PC-3 (cell line): ENCODE results near the gene ADCY10. TPM values are rescaled to one million over a fixed set of nuclear protein-coding genes. Genes with fewer than 3 reads are reported as not detected.

ENCODE experiments used
- ATAC-seq: fragments of 200-7000 bp; cut with Tn5 transposase; 2 replicates; pipeline ENCODE4 v1.9.1; 2020; ENCODE audit warnings: mild to moderate bottlenecking, moderate library complexity
- BruUV-seq: library from RNA; stranded (reverse); fragments of 400-500 nt; replicated peaks from 2 replicates; lab custom pipeline; 2021; lab: Mats Ljungman, UMichigan
- CTCF ChIA-PET: fragments of 300-600 bp; sonication (Branson Sonifier 250); formaldehyde crosslinking; loops from one replicate; lab custom pipeline; 2022; ENCODE audit warnings: antibody characterized with exemption; lab: Charles Lee
- POLR2A ChIA-PET: fragments of 300-600 bp; sonication (Branson Sonifier 250); formaldehyde crosslinking; loops from one replicate; lab custom pipeline; 2022; ENCODE audit warnings: antibody characterized with exemption; ENCODE audit not compliant: unreplicated experiment; lab: Charles Lee
- DNase-seq: peaks from one replicate; pipeline ENCODE4 v3.0.0-alpha.2; 2015
- H2AFZ ChIP-seq: fragments of 300-600 bp; sonication (generic); 2 replicates; pipeline ENCODE4 v1.6.0; 2016; ENCODE audit warnings: antibody characterized with exemption, low read length
- H3F3A ChIP-seq: fragments of 300-600 bp; sonication (generic); one replicate; pipeline ENCODE4 v1.6.0; 2017; ENCODE audit warnings: antibody characterized with exemption, low read length, control low read depth, mild to moderate bottlenecking; ENCODE audit not compliant: unreplicated experiment
- H3K27ac ChIP-seq: fragments of 300-600 bp; sonication (generic); 2 replicates; pipeline ENCODE4 v1.5.1; 2016; ENCODE audit warnings: mild to moderate bottlenecking, low read length
- H3K27me3 ChIP-seq: fragments of 300-600 bp; sonication (generic); 2 replicates; pipeline ENCODE4 v1.6.1; 2016; ENCODE audit warnings: low read length, mixed read lengths
- H3K36me3 ChIP-seq: fragments of 300-600 bp; sonication (generic); 2 replicates; pipeline ENCODE4 v1.6.1; 2016; ENCODE audit warnings: low read depth, mixed run types, low read length, mixed read lengths
- H3K4me1 ChIP-seq: fragments of 300-600 bp; sonication (generic); 2 replicates; pipeline ENCODE4 v1.5.1; 2016; ENCODE audit warnings: low read length; ENCODE audit not compliant: insufficient read depth
- H3K4me2 ChIP-seq: fragments of 300-600 bp; sonication (generic); 2 replicates; pipeline ENCODE4 v1.6.0; 2016; ENCODE audit warnings: low read length
- H3K4me3 ChIP-seq: fragments of 300-600 bp; sonication (generic); 2 replicates; pipeline ENCODE4 v1.5.1; 2016; ENCODE audit warnings: mild to moderate bottlenecking, low read length, mixed read lengths
- H3K79me2 ChIP-seq: fragments of 300-600 bp; sonication (generic); 2 replicates; pipeline ENCODE4 v1.6.1; 2017; ENCODE audit warnings: low read length, mixed read lengths
- H3K9ac ChIP-seq: fragments of 300-600 bp; sonication (generic); 2 replicates; pipeline ENCODE4 v1.6.0; 2016; ENCODE audit warnings: mild to moderate bottlenecking, low read length
- H3K9me2 ChIP-seq: fragments of 300-600 bp; sonication (generic); replicated peaks from 2 replicates; pipeline ENCODE4 v1.6.1; 2016; ENCODE audit warnings: mixed run types, low read length, mixed read lengths
- H3K9me3 ChIP-seq: fragments of 300-600 bp; sonication (generic); 2 replicates; pipeline ENCODE4 v1.6.1; 2016; ENCODE audit warnings: low read length, mixed read lengths
- H4K20me1 ChIP-seq: fragments of 300-600 bp; sonication (generic); 2 replicates; pipeline ENCODE4 v1.6.1; 2016; ENCODE audit warnings: low read length, mixed read lengths
- EZH2 ChIP-seq: fragments of 300-600 bp; sonication (generic); IDR thresholded peaks from one replicate; pipeline ENCODE4 v1.6.1; 2017; ENCODE audit warnings: antibody characterized with exemption, mild to moderate bottlenecking, low read length; ENCODE audit not compliant: unreplicated experiment
- EZH2phosphoT487 ChIP-seq: fragments of 300-600 bp; sonication (generic); IDR thresholded peaks from 2 replicates; pipeline ENCODE4 v1.6.1; 2018; ENCODE audit warnings: mild to moderate bottlenecking, antibody characterized with exemption, low read length, borderline replicate concordance
- intact Hi-C: fragments of 100-400 bp; cut with micrococcal nuclease; formaldehyde crosslinking; loops from 2 replicates; pipeline ENCODE4 v1.9.0; 2023
- total RNA-seq: library from RNA; depleted of rRNA; stranded (reverse); fragments of >200 nt; gene quantifications from 2 replicates; pipeline ENCODE4 v1.2.3, GENCODE V29; 2014
- TF ChIP-seq, protein P1 (sequence below): fragments of 300-600 bp; sonication (generic); conservative IDR thresholded peaks from 2 replicates; pipeline ENCODE4 v1.5.1; 2017; ENCODE audit warnings: antibody characterized with exemption, low read depth, mild to moderate bottlenecking, low read length

The ADCY10 gene
- total RNA-seq, 1 experiment from 2014 or later = not detected

- BruUV-seq = no TSS peak
- intact Hi-C loops = loop anchor here (5.0 kb wide), 1 partner anchor 267 kb away; no protein-coding TSS in a partner anchor
- TF ChIP-seq, protein P1, sequence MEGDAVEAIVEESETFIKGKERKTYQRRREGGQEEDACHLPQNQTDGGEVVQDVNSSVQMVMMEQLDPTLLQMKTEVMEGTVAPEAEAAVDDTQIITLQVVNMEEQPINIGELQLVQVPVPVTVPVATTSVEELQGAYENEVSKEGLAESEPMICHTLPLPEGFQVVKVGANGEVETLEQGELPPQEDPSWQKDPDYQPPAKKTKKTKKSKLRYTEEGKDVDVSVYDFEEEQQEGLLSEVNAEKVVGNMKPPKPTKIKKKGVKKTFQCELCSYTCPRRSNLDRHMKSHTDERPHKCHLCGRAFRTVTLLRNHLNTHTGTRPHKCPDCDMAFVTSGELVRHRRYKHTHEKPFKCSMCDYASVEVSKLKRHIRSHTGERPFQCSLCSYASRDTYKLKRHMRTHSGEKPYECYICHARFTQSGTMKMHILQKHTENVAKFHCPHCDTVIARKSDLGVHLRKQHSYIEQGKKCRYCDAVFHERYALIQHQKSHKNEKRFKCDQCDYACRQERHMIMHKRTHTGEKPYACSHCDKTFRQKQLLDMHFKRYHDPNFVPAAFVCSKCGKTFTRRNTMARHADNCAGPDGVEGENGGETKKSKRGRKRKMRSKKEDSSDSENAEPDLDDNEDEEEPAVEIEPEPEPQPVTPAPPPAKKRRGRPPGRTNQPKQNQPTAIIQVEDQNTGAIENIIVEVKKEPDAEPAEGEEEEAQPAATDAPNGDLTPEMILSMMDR = no peak
- TF ChIP-seq EZH2 = no peak
- TF ChIP-seq EZH2phosphoT487 = no peak
- peaks cover 6% of the 10 kb centered on the region for H3F3A ChIP-seq
- H3K9me2 ChIP-seq = no peaks in the 10 kb centered on the region
- no peak for DNase-seq
- no peak for ATAC-seq
- no peaks in the 10 kb centered on the region for H3K27me3 ChIP-seq
- H3K4me1 ChIP-seq = peaks cover 9% of the 10 kb centered on the region
- H3K4me3 ChIP-seq = no peak overlapping the region
- no peak overlapping the region for H3K4me2 ChIP-seq
- no peaks in the 10 kb centered on the region for H4K20me1 ChIP-seq
- H3K36me3 ChIP-seq = no peaks in the 10 kb centered on the region
- ChIA-PET POLR2A (no interaction called here), CTCF (no interaction called here)
- H3K79me2 ChIP-seq = no peaks in the 10 kb centered on the region
- H3K9ac ChIP-seq = no peak overlapping the region
- no peak overlapping the region for H2AFZ ChIP-seq
- H3K27ac ChIP-seq = no peak overlapping the region
- H3K9me3 ChIP-seq = no peaks in the 10 kb centered on the region
Observed at GRCh38 chr1:167815650-167816049, 98.3 kb downstream of the ADCY10 start.

- CTCF ChIA-PET = no interaction called here
Observed at GRCh38 chr1:167812972-167813371, 101.0 kb downstream of the ADCY10 start.

GRCh38 chr1:167808690-167809089 is 105.2 kb downstream of the ADCY10 start:
- no TSS peak for BruUV-seq
- Histone ChIP-seq H4K20me1 (no peaks in the 10 kb centered on the region), H2AFZ (no peak overlapping the region), H3K9me2 (no peaks in the 10 kb centered on the region), H3K79me2 (no peaks in the 10 kb centered on the region), H3F3A (no peaks in the 10 kb centered on the region), H3K4me1 (no peaks in the 10 kb centered on the region), H3K9me3 (no peaks in the 10 kb centered on the region), H3K4me2 (no peak overlapping the region), H3K27me3 (no peaks in the 10 kb centered on the region), H3K4me3 (no peak overlapping the region), H3K36me3 (no peaks in the 10 kb centered on the region), H3K9ac (no peak overlapping the region), H3K27ac (no peak overlapping the region)
- ATAC-seq = no peak
- ChIA-PET CTCF (no interaction called here), POLR2A (no interaction called here)
- no peak for TF ChIP-seq EZH2
- no peak for TF ChIP-seq EZH2phosphoT487
- TF ChIP-seq, protein P1 = no peak
- intact Hi-C loops = no loop called here
- no peak for DNase-seq

More at GRCh38 chr1:167812972-167813371, 101.0 kb downstream of the ADCY10 start:
- intact Hi-C loops = no loop called here
- no peaks in the 10 kb centered on the region for H3K27me3 ChIP-seq
- H3K79me2 ChIP-seq = no peaks in the 10 kb centered on the region
- no peak overlapping the region for H3K9ac ChIP-seq
- DNase-seq (no peak), ATAC-seq (no peak)
- no peak overlapping the region for H3K4me3 ChIP-seq
- H3K36me3 ChIP-seq = no peaks in the 10 kb centered on the region
- H2AFZ ChIP-seq = no peak overlapping the region
- H3K4me1 ChIP-seq = 0 out of 2 replicates have a peak, but pooled peaks cover 4% of the 10 kb centered on the region
- TF ChIP-seq, protein P1 = no peak
- TF ChIP-seq EZH2 = no peak
- no peak for TF ChIP-seq EZH2phosphoT487
- no peaks in the 10 kb centered on the region for H3K9me3 ChIP-seq
- BruUV-seq = no TSS peak
- POLR2A ChIA-PET = no interaction called here
- no peaks in the 10 kb centered on the region for H4K20me1 ChIP-seq
- no peaks in the 10 kb centered on the region for H3K9me2 ChIP-seq
- no peak overlapping the region for H3K27ac ChIP-seq
- peaks cover 5% of the 10 kb centered on the region for H3F3A ChIP-seq
- H3K4me2 ChIP-seq = no peak overlapping the region
